Right cardiac atrium (tissue), 5 donors: ENCODE results near the gene TTLL5. TPM values are rescaled to one million over a fixed set of nuclear protein-coding genes. Genes with fewer than 3 reads are reported as not detected.

Source experiments
- ATAC-seq, 2 donors: fragments of 200-7000 bp; cut with Tn5 transposase; one replicate each; pipeline versions ENCODE4 v1.8.0 to v1.9.1; 2020; ENCODE audit warnings: moderate library complexity in 2 of 2, mild to moderate bottlenecking in 1 of 2
- DNase-seq, 3 donors: peaks; one replicate each; pipeline ENCODE4 v3.0.0-alpha.2; 2020
- H3K27ac ChIP-seq: one replicate; pipeline ENCODE4 v1.5.1; 2013; ENCODE audit warnings: mild to moderate bottlenecking, low read length, control low read depth, moderate library complexity
- H3K27me3 ChIP-seq: one replicate; pipeline ENCODE4 v1.6.1; 2013; ENCODE audit not compliant: control insufficient read depth, insufficient read depth
- H3K4me1 ChIP-seq: one replicate; pipeline ENCODE4 v1.6.1; 2013; ENCODE audit warnings: low read length; ENCODE audit not compliant: control insufficient read depth, insufficient read depth
- H3K4me3 ChIP-seq: one replicate; pipeline ENCODE4 v1.5.1; 2013; ENCODE audit warnings: low read length, control low read depth
- H3K9me3 ChIP-seq: one replicate; pipeline ENCODE4 v1.6.1; 2013; ENCODE audit warnings: low read length; ENCODE audit not compliant: control insufficient read depth
- WGBS: extraction: QIAGEN DNeasy Blood & Tissue Kit; methylation state at CpG from one replicate; pipeline ENCODE4 v1.1.7; 2013; 5-methylcytosine and 5-hydroxymethylcytosine counted together
- intact Hi-C, 4 donors: fragments of 100-400 bp; cut with DNase I; formaldehyde crosslinking; loops; one replicate each; pipeline versions ENCODE4 v1.11.0 to v1.14.0; 2022 to 2023
- polyA plus RNA-seq: library from polyadenylated mRNA; stranded (reverse); fragments of 200-250 nt; gene quantifications from one replicate; pipeline ENCODE4 v1.2.3, GENCODE V29; 2013
- total RNA-seq, 4 donors: library from RNA; stranded (reverse); fragmentation: NEBNext Ultra II Directional; extraction: Animal tissue kit (Norgen Biotek cat#: 25700); gene quantifications; one replicate each; pipeline ENCODE4 v1.2.1, GENCODE V29; 2021
- donor health status: healthy with polysubstance abuse.
- donor health status: DM: no; HTN: yes; CAD: no.
- donor health status: DM: no; HTN: no; CAD: no.
- donor health status: DM: no; HTN: yes; CAD: no; lungs with severe emphysema.
- donor health status: DM: yes; HTN: yes; CAD: no.

Gene TTLL5
- total and polyA plus RNA-seq, 5 donors: 8.0 to 22.2 (median 20.0) TPM

- ATAC-seq (no peak), DNase-seq (peak; percentile 52 to 78 (median 67))
- 41% methylated on average over 8 of the region's 8 CpGs for WGBS
- H3K9me3 ChIP-seq: no peaks in the 10 kb centered on the region
- H3K4me1 ChIP-seq: peaks cover 10% of the 10 kb centered on the region
- intact Hi-C loops: loop anchor here (5.0 to 10.0 kb wide), 4 partner anchors 184 to 274 kb away; no protein-coding TSS in a partner anchor
- peak overlapping the region; percentile 70 for H3K4me3 ChIP-seq
- H3K27me3 ChIP-seq: no peaks in the 10 kb centered on the region
- peak overlapping the region; percentile 39 for H3K27ac ChIP-seq
Observed at GRCh38 chr14:75980856-75981255, 319.8 kb downstream of the TTLL5 start.

- Histone ChIP-seq H3K9me3 (no peaks in the 10 kb centered on the region), H3K4me3 (peak within 1 kb of the TSS; percentile 70), H3K4me1 (peaks cover 13% of the 10 kb centered on the region), H3K27me3 (no peaks in the 10 kb centered on the region), H3K27ac (peak within 1 kb of the TSS; percentile 95)
- ATAC-seq (peak; percentile 76 to 79), DNase-seq (peak; percentile 78 to 91 (median 91))
- WGBS: 1% methylated on average over 26 of the region's 26 CpGs
- intact Hi-C loops: loop anchor here (2.0 to 10.0 kb wide), 5 partner anchors 184 to 274 kb away; no protein-coding TSS in a partner anchor
Observed at GRCh38 chr14:75981426-75982265, 320.6 kb downstream of the TTLL5 start, which contains the start of gene TGFB3. TSS of gene TGFB3 (minus strand) at chr14:75981995. CDS start at chr14:75980893, 1,102 bp downstream.

DNA sequence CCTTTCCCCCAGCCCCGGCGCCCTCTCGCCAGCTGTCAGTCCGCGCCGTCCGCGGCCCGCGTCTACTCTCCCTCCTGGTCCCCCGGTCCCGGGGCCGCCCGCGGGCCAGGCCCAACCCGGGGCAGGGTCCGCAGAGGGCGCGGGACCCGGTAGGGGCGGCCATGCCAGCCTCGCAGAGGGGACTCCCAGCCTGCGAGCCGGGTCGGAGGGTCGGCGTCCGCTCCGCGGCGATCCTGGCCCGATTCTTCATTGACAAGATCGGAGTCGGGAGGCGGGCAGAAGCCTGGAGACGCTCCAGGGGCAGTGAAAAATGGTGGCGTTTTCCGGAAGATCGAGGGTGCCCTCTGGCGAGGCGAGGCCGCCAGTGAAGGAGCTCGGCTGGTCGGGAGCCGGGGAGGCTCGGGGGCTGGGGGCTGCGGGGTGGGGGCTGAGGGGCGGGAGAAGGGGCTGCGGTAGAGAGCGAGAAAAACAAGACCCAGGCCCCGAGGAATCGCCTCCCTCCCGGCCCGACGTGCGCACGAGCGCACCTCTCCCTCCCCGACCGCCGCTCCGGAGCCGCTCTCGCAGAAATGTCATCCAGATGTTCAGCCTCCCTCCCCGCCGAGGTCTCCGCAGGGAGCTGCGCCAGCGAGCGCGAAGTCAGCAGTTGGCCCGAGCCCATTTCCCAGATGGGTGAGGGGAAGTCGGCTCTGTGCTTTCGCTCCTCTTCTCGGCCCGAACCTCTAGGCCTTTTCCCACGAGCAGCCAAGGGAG lies 321.4 kb downstream of the TTLL5 start:
- ATAC-seq (peak; percentile 71 to 75), DNase-seq (peak; percentile 87 to 95 (median 94))
- peak overlapping the region; percentile 95 for H3K27ac ChIP-seq
- no peaks in the 10 kb centered on the region for H3K27me3 ChIP-seq
- H3K4me1 ChIP-seq: peaks cover 13% of the 10 kb centered on the region
- H3K4me3 ChIP-seq: peak overlapping the region; percentile 70
- H3K9me3 ChIP-seq: no peaks in the 10 kb centered on the region
- under 1% methylated on average over 77 of the region's 77 CpGs for WGBS
- intact Hi-C loops: loop anchor here (2.0 to 10.0 kb wide), 5 partner anchors 185 to 275 kb away; no protein-coding TSS in a partner anchor

DNA sequence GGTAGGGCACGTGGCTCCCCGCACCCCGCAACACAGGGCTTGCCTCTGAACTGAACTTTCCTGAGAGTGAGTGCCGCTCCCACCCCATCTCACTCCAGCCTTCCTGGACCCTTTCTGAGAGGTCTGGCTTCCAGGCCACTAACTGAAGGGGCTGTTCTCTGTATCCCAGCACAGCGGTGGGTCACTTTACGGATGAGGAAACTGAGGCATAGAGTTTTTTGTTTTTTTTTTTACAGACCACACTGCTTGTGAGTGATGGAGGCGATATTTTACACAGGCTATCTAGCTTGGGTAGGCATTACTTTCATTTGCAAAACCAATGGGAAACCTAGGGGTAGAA lies 321.9 kb downstream of the TTLL5 start:
- Histone ChIP-seq H3K9me3 (no peaks in the 10 kb centered on the region), H3K4me1 (peaks cover 13% of the 10 kb centered on the region), H3K4me3 (peak overlapping the region; percentile 70), H3K27me3 (no peaks in the 10 kb centered on the region), H3K27ac (peak overlapping the region; percentile 49)
- DNase-seq: no peak
- WGBS: 48% methylated on average over 7 of the region's 7 CpGs
- ATAC-seq: no peak
- intact Hi-C loops: loop anchor here (2.0 to 10.0 kb wide), 5 partner anchors 186 to 276 kb away; no protein-coding TSS in a partner anchor

- intact Hi-C loops: loop anchor here (5.0 to 10.0 kb wide), 4 partner anchors 187 to 277 kb away; no protein-coding TSS in a partner anchor
- peaks cover 9% of the 10 kb centered on the region for H3K4me1 ChIP-seq
- peak overlapping the region; percentile 15 for H3K27ac ChIP-seq
- WGBS: 58% methylated on average over 2 of the region's 2 CpGs
- no peak for ATAC-seq
- no peaks in the 10 kb centered on the region for H3K27me3 ChIP-seq
- DNase-seq: no peak
- H3K4me3 ChIP-seq: no peak overlapping the region
- H3K9me3 ChIP-seq: no peaks in the 10 kb centered on the region
Observed at GRCh38 chr14:75984674-75985073, 323.6 kb downstream of the TTLL5 start.

GRCh38 chr14:75985618-75986438 lies 324.8 kb downstream of the TTLL5 start, which contains the start of gene IFT43:
TSS of gene IFT43 (plus strand) at chr14:75985763. CDS start at chr14:75985787, 24 bp downstream.
- under 1% methylated on average over 52 of the region's 52 CpGs for WGBS
- intact Hi-C loops: loop anchor here in 1 of 4 donors (10.0 kb wide), 1 partner anchor 201 kb away; no protein-coding TSS in a partner anchor
- ATAC-seq: peak; percentile 67 to 69
- H3K4me1 ChIP-seq: peaks cover 6% of the 10 kb centered on the region
- H3K27me3 ChIP-seq: no peaks in the 10 kb centered on the region
- DNase-seq: peak; percentile 94 to 98 (median 96)
- peak within 1 kb of the TSS; percentile 88 for H3K27ac ChIP-seq
- H3K4me3 ChIP-seq: peak within 1 kb of the TSS; percentile 87
- H3K9me3 ChIP-seq: no peaks in the 10 kb centered on the region

GRCh38 chr14:75986439-75986765 lies 325.4 kb downstream of the TTLL5 start:
- WGBS: 16% methylated on average over 6 of the region's 6 CpGs
- intact Hi-C loops: loop anchor here in 1 of 4 donors (10.0 kb wide), 1 partner anchor 202 kb away; no protein-coding TSS in a partner anchor
- Histone ChIP-seq H3K27me3 (no peaks in the 10 kb centered on the region), H3K27ac (peak overlapping the region; percentile 5), H3K9me3 (no peaks in the 10 kb centered on the region), H3K4me3 (peak overlapping the region; percentile 87), H3K4me1 (peaks cover 5% of the 10 kb centered on the region)
- no peak for ATAC-seq
- no peak for DNase-seq

- DNase-seq: no peak
- no peak overlapping the region for H3K27ac ChIP-seq
- H3K27me3 ChIP-seq: no peaks in the 10 kb centered on the region
- peaks cover 5% of the 10 kb centered on the region for H3K4me1 ChIP-seq
- no peaks in the 10 kb centered on the region for H3K9me3 ChIP-seq
- intact Hi-C loops: loop anchor here in 1 of 4 donors (10.0 kb wide), 1 partner anchor 203 kb away; no protein-coding TSS in a partner anchor
- WGBS: 70% methylated on average over 3 of the region's 3 CpGs
- no peak for ATAC-seq
- H3K4me3 ChIP-seq: no peak overlapping the region
Observed at GRCh38 chr14:75987201-75987970, 326.3 kb downstream of the TTLL5 start.

DNA sequence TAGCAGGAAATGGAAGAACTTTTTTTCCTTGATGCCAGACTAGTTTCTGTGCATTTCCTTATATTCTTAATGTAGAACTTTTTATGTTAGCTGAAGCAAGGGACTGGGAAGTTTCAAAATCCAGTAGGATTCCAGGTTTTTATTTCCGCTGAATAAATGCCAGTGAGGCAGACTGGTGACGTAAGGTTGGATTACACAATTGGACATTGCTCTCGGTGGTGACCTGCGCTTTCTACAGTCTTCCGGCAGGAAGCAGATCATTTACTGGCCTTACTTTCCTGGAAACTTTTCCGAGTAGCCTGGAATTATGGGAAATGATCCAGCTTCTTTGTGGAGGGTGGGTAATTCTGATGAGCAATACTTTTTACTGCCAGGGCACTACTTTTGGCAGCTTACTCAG lies 328.1 kb downstream of the TTLL5 start:
- ATAC-seq (peak; percentile 36 to 72), DNase-seq (peak in 1 of 3 donors; percentile 54)
- Histone ChIP-seq H3K27ac (peak overlapping the region; percentile 75), H3K9me3 (no peaks in the 10 kb centered on the region), H3K4me1 (peaks cover 5% of the 10 kb centered on the region), H3K4me3 (no peak overlapping the region), H3K27me3 (no peaks in the 10 kb centered on the region)
- WGBS: 46% methylated on average over 6 of the region's 6 CpGs
- intact Hi-C loops: loop anchor here in 1 of 4 donors (10.0 kb wide), 1 partner anchor 204 kb away; no protein-coding TSS in a partner anchor
